GM19351 (cell line): Measurements from ENCODE around the gene RREB1.
A peak's percentile ranks its signal among the peaks of the same experiment; 100 is the strongest.

Experiments
- ATAC-seq: cut with Tn5 transposase; IDR thresholded peaks from one replicate; pipeline ENCODE4 v1.9.1; 2021; ENCODE audit warnings: mild to moderate bottlenecking, moderate library complexity; ENCODE audit not compliant: unreplicated experiment

Gene RREB1

GRCh38 chr6:7190791-7191190 lies 83.0 kb downstream of the RREB1 start:
- no peak for ATAC-seq

- no peak for ATAC-seq
These were observed 85.4 kb downstream of the RREB1 start for GRCh38 chr6:7193122-7193521.

GRCh38 chr6:7194657-7195056 lies 86.9 kb downstream of the RREB1 start:
- ATAC-seq = no peak

DNA sequence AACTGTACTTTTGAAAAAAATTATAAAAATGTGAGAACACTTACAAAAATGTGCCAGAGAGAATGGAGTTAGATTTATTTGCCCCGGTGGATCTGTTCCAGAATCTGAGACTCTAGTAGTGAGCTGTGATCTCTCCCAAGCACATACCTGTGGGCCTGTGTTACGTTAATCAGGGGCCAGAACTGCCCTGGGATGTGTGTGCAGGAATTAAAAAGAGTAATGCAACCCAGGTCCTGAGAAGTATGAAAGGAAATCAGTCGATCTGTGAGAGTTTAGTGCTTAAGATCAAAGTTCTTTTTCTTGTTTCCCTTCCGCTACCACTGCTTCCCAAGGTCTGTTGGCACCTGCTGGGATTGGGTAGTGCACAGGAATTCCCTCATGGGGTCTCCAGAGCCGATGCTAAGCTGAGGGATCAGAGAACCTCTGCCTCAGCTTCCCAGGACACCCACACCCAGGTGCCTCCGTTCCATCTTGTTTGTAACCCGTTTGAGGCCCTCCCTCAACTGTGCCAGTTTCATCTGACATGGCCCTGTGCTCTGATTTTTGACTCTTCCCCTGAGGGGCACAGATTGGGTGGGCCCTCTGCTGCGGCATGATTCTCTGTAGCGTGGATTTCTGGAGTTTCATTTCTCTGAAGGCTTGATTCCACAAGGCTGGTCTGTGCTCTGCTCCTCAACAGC lies 87.7 kb downstream of the RREB1 start:
- no peak for ATAC-seq

DNA sequence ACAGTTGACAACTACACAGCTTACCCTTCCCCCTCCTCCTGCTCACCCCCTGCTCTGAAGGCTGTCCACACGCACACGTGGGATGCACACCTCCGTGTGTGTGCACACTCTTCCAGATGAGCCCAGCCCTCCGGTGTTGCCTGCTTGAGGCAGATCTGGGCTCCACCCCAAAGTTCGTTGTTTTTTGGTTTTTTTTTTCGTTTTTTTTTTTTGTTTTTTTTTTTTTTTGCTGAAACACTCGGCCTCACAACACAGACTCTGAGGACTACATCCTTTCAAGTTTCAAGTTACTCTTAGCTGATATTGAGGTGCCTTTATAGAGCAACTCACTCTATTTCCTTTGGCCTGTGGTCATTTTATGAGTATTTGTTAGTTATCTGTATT lies 88.2 kb downstream of the RREB1 start:
- ATAC-seq = no peak

DNA sequence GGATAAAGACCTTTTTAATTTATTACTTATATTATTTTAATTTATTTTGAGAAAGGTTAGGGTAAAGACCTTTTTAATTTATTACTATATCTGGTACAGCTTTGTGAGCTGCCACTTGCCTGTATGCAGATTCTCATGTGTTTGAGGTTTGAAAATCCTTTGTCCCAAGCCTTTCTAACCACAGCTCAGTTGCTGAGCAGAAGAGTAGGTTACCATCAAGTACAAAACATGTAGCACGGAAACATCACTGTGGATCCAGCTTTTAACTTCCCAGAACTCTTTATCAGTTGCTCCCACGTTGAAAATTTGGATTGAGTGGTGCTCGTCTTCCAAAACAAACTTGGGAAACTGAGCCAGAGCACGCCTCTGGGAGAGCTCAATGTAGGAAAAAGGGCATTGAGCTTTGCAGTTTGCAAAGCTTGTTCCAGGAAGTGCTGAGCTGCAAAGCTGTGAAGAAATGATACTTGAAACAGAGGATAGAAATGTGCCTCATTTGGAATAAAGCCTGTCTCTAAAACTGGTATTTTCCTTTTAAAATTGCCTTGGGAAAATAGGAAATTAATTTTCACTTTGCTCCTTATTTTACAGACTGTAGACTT lies 89.0 kb downstream of the RREB1 start:
- ATAC-seq = no peak

DNA sequence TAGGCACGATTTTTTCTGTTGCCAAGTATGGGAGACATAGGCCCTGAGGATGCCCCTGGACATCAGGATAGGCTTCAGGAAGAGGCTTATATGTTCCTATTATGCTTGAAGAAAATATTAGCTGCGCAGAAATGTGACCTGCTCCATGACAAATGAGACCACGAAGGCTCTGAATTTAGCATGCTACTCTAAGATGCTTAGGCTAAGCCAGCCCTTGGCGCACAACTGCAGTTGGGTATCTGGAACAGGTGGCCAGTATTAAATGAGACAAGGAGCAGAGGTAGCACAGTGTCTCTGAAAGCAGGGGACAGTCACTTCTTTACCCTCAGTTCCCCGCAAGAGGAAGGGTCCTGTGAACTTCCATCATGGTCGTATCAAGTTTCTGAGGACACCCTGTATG lies 90.0 kb downstream of the RREB1 start:
- no peak for ATAC-seq

DNA sequence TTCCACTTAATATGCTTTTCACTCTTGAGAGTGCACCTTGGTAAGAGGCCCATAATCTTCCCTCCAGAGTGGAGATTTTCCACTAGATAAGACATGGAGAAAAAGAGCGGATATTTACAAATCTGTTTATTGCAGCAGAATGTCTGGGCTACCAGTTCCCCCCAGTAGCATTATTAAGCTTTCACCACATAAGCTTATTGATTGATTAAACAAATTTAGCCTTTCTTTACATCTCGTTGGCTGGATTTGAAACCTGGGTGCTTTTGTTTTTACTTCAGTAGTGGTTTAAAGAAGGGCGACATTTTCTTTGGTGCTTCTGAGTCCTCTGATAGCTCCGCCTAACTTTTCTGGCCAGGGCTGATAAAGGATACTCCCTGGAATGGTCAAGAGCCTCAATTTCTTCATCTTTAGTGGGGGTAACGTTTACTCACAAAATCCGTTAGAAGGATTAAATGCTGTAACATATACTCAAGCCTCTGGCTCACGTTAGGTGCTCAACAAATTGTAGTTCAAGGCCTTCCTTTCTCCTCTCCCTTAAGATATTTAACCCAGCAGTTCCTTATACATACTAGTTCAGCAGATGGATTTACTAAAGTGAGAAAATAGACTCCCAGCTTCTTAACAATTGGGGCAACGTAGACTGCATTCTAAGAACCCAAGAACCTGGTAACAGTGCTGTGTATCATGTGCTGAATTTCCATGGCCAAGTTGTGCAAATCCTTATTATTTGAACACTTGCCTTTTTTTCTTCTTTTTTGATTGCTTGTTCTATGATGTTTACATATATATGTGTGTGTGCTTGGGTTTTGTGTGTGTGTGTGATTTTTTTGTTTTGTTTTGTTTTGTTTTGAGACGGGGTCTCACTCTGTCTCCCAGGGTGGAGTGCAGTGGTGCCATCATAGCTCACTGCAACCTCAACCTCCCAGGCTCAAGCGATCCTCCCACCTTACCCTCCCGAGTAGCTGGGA lies 91.4 kb downstream of the RREB1 start:
- ATAC-seq = no peak

GRCh38 chr6:7200598-7201443 lies 93.1 kb downstream of the RREB1 start:
- no peak for ATAC-seq

- no peak for ATAC-seq
These were observed 93.6 kb downstream of the RREB1 start for GRCh38 chr6:7201444-7201731.

DNA sequence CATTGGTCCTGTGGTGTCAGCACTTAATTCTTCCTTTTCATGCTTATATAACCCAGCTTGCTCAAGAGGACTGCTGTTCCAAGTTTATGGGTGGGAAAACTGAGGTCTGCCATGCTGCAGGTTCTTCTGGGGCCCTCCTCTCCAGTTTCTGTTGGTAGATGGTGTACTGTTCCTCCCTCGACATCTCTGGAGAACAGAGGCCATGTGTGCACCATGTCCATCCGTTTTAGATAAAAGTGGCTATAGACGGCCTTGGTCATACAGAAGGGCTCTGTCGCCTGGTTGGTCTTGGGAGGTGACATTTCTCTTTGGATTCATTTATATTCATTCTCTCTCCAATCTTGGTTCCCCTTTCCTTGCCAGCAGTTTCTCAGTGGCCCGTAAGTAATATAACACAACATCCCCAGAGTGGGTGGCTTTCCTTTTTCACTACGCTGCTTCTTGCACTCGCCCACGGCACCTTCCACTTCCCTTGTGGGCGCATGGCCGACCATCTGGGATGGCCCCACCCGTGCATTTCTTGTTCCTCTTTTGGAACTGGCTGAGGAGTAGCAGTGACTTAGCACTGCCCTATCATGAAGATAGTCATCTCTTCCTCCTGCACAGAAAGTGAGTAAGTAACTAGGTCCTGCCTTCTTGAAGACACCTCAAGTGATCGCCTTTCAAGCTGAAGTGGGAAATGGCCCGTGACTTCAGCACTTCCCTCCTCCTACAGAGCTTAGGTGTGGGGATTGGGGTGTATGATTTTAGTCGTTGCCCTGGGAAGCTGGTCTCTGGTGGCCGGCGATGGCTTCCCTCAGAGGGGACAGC lies 94.2 kb downstream of the RREB1 start:
- ATAC-seq = peak; percentile 96

DNA sequence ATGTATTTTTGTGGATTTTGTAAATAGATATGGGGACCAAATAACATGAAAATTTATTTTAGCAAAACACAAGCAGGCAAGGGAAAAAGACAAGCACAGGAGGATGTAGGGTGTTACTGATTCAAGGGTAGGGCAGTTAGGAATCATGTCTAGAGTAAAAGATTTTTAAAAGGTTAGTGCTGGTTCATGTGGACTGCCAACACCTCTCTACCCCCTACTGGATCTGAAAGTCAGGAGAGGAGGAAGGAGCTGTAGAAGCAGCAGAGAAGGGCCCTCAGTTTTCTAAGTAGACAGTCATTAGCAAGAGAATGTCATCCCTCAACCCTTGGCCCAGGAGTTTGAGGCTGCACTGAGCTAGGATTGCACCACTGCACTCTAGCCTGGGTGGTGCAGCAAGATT lies 95.2 kb downstream of the RREB1 start:
- no peak for ATAC-seq

DNA sequence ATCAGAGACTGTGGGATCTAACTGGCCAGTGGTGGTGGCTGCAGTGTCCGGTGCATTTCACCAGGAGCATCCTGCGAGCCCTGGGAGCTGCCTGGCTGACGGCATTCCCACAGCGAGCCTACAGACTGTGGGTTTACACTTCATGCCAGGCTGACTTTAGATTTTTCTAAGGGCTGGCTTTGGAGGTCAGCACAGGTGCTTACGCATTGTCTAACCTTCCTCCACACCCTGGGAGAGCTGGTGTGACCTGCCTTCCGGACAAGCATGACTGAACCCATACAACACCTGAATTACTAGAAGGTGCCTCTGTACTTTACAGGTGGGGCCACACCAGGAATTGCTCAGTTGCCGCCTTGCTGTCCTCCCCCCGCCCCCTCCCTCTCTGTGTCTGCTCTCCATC lies 96.2 kb downstream of the RREB1 start:
- no peak for ATAC-seq

- no peak for ATAC-seq
These were observed 97.0 kb downstream of the RREB1 start for GRCh38 chr6:7204726-7205125.

DNA sequence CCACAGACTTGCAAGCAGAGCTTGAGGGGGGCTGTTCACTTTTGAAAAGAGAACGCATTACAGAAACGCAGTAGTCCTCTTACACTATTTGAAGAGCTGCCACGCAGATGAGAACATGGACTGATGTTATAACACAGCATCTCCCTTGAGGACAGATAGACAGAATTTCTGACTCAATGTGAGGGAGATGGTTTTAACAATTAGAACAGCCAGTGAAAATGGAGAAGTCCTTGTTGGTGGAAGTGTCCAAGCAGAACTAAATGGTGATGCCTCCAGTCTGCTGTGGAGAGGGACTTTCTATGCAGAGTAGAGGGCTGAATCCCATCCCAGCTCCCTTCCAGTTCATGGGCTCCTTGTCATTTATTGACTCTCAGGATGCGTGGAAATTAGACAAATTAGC lies 100.0 kb downstream of the RREB1 start:
- no peak for ATAC-seq

DNA sequence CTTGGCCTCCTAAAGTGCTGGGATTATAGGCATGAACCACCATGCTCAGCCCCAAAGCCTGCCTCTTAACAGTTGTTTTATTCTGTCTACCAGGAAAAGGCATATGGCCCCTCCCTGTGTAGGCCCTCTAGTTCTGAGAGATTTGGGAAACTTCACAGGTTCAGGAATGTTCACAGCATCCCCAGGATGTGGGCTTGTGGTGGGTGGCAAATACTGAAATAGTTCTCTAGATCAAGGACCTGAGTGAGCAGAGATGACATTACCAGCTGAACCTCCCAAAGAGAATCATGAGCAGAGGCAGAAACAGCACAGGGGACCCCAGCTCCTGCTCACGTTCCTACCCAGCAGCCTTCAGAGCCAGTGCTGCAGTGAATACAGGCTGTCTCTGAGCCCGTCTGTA lies 105.7 kb downstream of the RREB1 start:
- no peak for ATAC-seq

DNA sequence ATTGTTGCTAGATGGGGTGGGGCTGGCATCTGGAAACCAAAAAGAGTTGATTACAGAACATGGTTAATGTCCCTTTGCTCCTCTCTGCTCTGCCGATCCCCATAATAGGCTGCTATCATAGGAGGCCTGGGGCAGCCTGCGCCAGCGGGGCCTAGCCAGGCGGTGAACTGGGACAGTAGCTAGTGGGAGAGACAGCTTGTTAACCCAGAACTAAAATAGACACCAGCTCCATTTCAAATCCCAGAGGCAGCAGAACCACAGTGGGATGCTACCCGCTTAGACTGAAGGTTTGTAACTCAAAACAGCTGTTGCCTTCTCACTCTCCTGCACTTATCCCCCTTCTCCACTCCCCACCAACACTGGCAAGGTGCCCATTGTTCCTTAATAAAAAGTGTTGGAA lies 106.7 kb downstream of the RREB1 start:
- ATAC-seq = no peak

DNA sequence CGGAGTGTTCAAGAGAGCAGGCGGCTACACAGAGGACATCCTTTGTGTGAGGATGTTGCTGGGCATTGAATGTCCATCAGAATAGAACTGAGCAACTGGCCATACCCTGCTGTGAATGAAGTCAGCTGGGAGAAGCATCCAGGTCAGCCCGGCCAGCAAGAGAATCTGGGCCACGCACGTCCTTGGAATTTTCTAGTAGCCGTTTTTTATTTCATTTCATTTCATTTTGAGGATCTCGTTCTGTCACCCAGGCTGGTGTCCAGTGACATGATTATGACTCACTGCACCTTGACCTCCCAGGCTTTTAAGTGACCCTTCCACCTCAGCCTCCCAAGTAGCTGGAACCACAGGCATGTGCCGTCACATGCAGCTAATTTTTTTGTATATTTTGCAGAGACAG lies 107.4 kb downstream of the RREB1 start:
- ATAC-seq = no peak

GRCh38 chr6:7215798-7216231 lies 108.1 kb downstream of the RREB1 start:
- no peak for ATAC-seq

DNA sequence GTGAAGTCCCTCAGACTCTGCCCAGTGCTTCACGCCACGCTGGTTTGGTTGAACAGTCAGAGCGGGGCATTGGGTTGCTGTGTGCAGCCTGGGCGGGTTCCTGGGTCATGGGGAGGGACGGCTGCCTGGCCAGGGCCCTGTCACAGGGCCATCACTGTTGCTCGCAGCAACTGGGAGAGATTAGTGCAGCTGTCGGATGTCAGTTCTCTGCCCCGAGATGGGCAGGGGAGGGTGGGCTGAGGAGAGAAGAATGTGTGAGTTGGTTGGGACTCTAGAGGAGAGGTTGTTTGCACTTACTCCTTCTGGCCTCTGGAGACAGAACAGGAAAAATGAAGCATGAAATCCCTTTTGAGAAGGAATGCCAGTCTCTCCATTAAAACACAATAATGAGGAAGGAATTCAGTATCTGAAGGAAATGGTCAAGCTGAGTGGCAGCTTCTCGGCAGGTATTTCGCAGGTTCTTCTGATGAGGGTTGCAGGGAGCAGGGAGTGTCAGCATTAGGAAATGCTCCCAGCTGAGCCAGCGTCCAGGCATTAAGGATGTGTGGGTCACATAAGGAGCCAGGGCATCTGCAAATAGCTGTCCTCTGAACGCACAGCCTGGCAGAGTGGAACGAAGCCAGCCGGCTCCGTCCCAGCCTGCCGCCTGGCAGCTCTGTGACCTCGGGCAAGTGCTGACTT lies 109.3 kb downstream of the RREB1 start:
- ATAC-seq = no peak
